Pancreas (tissue), 10 donors: ENCODE data around the gene P2RX4. TPM values are rescaled to one million over a fixed set of nuclear protein-coding genes. Genes with fewer than 3 reads are reported as not detected.

Experiments used
- ATAC-seq, 4 donors: fragments of 200-7000 bp; cut with Tn5 transposase; one replicate each; pipeline versions ENCODE4 v1.8.0 to v1.9.1; 2020; ENCODE audit warnings: mild to moderate bottlenecking in 4 of 4, moderate library complexity in 4 of 4
- DNase-seq, 6 donors: peaks; one replicate each; pipeline ENCODE4 v3.0.0-alpha.2; 2020
- FAIRE-seq: peaks from 2 replicates; lab custom pipeline; 2012; peaks lifted over from hg19 to GRCh38; lab: Jason Lieb, UNC
- H3K27ac ChIP-seq, 4 donors: fragments of 200-600 bp; sonication (generic); 1 replicate in 3 of 4; 2 replicates in 1 of 4; pipeline versions ENCODE4 v1.5.0 to v1.8.0; 2020
- H3K27me3 ChIP-seq, 4 donors: fragments of 200-600 bp; one replicate each; pipeline ENCODE4 v1.8.0; 2021
- H3K36me3 ChIP-seq, 3 donors: fragments of 200-600 bp; sonication (generic) in 1 of 3; one replicate each; pipeline versions ENCODE4 v1.5.0 to v1.8.0; 2020 to 2021
- H3K4me1 ChIP-seq, 3 donors: fragments of 200-600 bp; one replicate each; pipeline ENCODE4 v1.8.0; 2021
- H3K4me3 ChIP-seq, 4 donors: fragments of 200-600 bp; sonication (generic) in 2 of 4; one replicate each; pipeline versions ENCODE4 v1.5.0 to v1.8.0; 2020 to 2021
- H3K9me3 ChIP-seq, 4 donors: fragments of 200-600 bp; one replicate each; pipeline ENCODE4 v1.8.0; 2021
- CTCF ChIP-seq, 4 donors: fragments of 200-600 bp; sonication (generic) in 3 of 4; IDR thresholded peaks; one replicate each; pipeline versions ENCODE4 v1.5.0 to v1.8.0; 2021; ENCODE audit warnings: antibody characterized with exemption in 4 of 4
- WGBS, 2 donors: extraction: QIAGEN DNeasy Blood & Tissue Kit; methylation state at CpG; one replicate each; pipeline ENCODE4 v1.1.7; 2013; 5-methylcytosine and 5-hydroxymethylcytosine counted together
- intact Hi-C, 3 donors: fragments of 100-400 bp; cut with DNase I; formaldehyde crosslinking; loops; one replicate each; pipeline versions ENCODE4 v1.11.1 to v1.14.2; 2022
- polyA plus RNA-seq, 2 donors: library from polyadenylated mRNA; stranded (reverse); fragments of 200-250 nt; gene quantifications; one replicate each; pipeline ENCODE4 v1.2.3, GENCODE V29; 2013
- total RNA-seq, 6 donors: library from RNA; stranded (reverse); fragmentation: NEBNext Ultra II Directional in 4 of 6; extraction: Animal tissue kit (Norgen Biotek cat#: 25700) in 4 of 6; gene quantifications; one replicate each; pipeline versions ENCODE4 v1.2.1 to v1.2.4, GENCODE V29; 2021 to 2023
- donor health status: healthy with polysubstance abuse.
- donor health status: DM: no; HTN: no; CAD: no; lungs with moderate emphysema.
- donor health status: DM: no; HTN: no; CAD: no.
- donor health status: control.
- donor health status: control.
- donor health status: Bipolar disorder and iron deficiency.
- donor health status: DM: yes; HTN: yes; CAD: no.
- donor health status: DM: no; HTN: no; CAD: no.
- donor health status: DM: no; HTN: no; CAD: no.
- donor health status: DM: yes; HTN: yes; CAD: no.

P2RX4 gene
- total and polyA plus RNA-seq, 8 donors: 27.5 to 60.1 (median 33.1) TPM

GRCh38 chr12:121172145-121172544 lies 37.8 kb upstream of the P2RX4 start:
- H3K9me3 ChIP-seq: no peaks in the 10 kb centered on the region
- FAIRE-seq: no peak
- H3K4me1 ChIP-seq: peaks cover 6 to 19% (median 9%) of the 10 kb centered on the region in 3 donors
- intact Hi-C loops: no loop called here
- no peak for DNase-seq
- no peaks in the 10 kb centered on the region for H3K27me3 ChIP-seq
- H3K27ac ChIP-seq: no peak overlapping the region
- 91 to 94% methylated on average over 6 of the region's 6 CpGs for WGBS, 2 donors
- TF ChIP-seq CTCF (IDR thresholded peaks at IDR 0.05): no peak
- H3K36me3 ChIP-seq: no peaks in the 10 kb centered on the region
- ATAC-seq: no peak
- H3K4me3 ChIP-seq: no peak overlapping the region

GRCh38 chr12:121175383-121176119 lies 34.4 kb upstream of the P2RX4 start:
- no peaks in the 10 kb centered on the region for H3K36me3 ChIP-seq
- WGBS, 2 donors: 71 to 76% methylated on average over 16 of the region's 16 CpGs
- no peak overlapping the region for H3K27ac ChIP-seq
- H3K9me3 ChIP-seq: no peaks in the 10 kb centered on the region
- TF ChIP-seq CTCF (IDR thresholded peaks at IDR 0.05): no peak
- intact Hi-C loops: no loop called here
- H3K4me3 ChIP-seq: no peak overlapping the region
- H3K27me3 ChIP-seq: no peaks in the 10 kb centered on the region
- peaks cover 6 to 19% (median 9%) of the 10 kb centered on the region in 3 donors for H3K4me1 ChIP-seq
- peak; percentile 25 to 47 (median 40) for ATAC-seq
- no peak for FAIRE-seq
- peak in 1 of 6 donors; percentile 26 for DNase-seq

GRCh38 chr12:121176826-121177529 lies 33.0 kb upstream of the P2RX4 start:
- no peak overlapping the region for H3K27ac ChIP-seq
- no peaks in the 10 kb centered on the region for H3K27me3 ChIP-seq
- no peaks in the 10 kb centered on the region for H3K36me3 ChIP-seq
- peaks cover 6 to 19% (median 9%) of the 10 kb centered on the region in 3 donors for H3K4me1 ChIP-seq
- DNase-seq (no peak), FAIRE-seq (no peak), ATAC-seq (no peak)
- 92 to 93% methylated on average over 19 of the region's 19 CpGs for WGBS, 2 donors
- intact Hi-C loops: no loop called here
- H3K4me3 ChIP-seq: no peak overlapping the region
- no peaks in the 10 kb centered on the region for H3K9me3 ChIP-seq
- no peak for TF ChIP-seq CTCF (IDR thresholded peaks at IDR 0.05)

GRCh38 chr12:121181181-121181580 lies 28.7 kb upstream of the P2RX4 start:
- no peak for TF ChIP-seq CTCF (IDR thresholded peaks at IDR 0.05)
- DNase-seq: no peak
- Histone ChIP-seq H3K4me3 (no peak overlapping the region), H3K4me1 (no peaks in the 10 kb centered on the region), H3K36me3 (no peaks in the 10 kb centered on the region), H3K27ac (no peak overlapping the region), H3K27me3 (no peaks in the 10 kb centered on the region), H3K9me3 (no peaks in the 10 kb centered on the region)
- whole genome bisulfite sequencing, 2 donors: 61 to 64% methylated on average over 3 of the region's 3 CpGs
- intact Hi-C loops: no loop called here
- no peak for ATAC-seq
- FAIRE-seq: no peak
